Stimulated activated naive CD4-positive, alpha-beta T cell treated with Interleukin-2 at 50 U/mL for 16 hours (primary cell): ENCODE results near the gene TEPSIN.
"Not testable (repeated sequence)": the region's sequence is repeated elsewhere in the genome, so short reads cannot be mapped to it uniquely, and the experiment has no call there.

Source experiments
- DNase-seq: peaks from one replicate; lab custom pipeline; 2025; lab: John Stamatoyannopoulos, UW

TEPSIN gene

DNA sequence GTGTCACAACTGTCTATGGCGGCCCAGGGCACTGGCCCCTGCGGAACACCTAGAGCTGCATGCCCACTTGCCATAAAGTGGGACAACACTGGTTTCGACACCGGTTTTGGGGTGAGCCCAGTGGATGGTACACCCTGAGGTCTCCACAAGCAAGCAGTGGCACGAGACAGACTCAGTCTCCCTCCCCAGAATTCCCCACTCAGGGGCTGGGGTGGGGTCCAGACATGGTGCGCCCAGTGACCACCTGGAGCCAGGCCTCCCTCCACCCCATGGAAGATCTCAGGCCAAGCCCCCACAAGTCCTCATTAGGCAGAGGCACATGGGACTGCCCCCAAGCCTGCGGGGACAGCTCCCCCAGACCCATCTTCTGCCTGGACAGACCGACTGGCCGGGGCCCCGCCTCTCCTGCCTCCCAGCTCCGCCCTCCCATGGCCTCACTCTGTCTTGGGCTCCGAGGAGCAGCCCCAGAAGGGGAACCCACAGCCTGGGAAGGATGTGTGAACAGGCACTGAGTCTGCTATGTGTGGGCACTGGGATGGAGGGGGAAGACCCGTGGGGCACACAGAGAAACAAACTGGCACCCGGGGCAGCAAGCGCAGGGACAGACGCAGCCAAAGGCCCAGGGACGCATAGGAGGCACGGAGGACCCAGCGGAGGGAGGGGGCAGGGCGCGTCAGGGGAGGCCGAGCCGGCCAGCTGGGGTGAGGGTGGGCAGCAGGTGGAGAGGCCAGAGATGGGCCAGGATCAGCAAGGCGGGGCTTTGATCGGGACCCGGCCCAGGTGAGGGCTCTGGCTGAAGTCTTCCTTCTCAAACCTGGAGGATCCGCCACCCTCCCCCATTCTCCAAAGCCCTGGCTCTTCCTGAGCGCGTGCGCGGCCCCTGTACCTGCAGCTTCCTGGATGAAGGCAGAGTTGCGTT is 2.8 kb downstream of the TEPSIN start:
- DNase-seq, result no peak

GRCh38 chr17:81234940-81235821 is 3.7 kb downstream of the TEPSIN start:
- no peak for DNase-seq

GRCh38 chr17:81234506-81234855 is 4.4 kb downstream of the TEPSIN start:
- DNase-seq, result no peak

GRCh38 chr17:81233811-81234505 is 4.9 kb downstream of the TEPSIN start:
- DNase-seq, result no peak

- no peak for DNase-seq
These were observed 5.5 kb downstream of the TEPSIN start for GRCh38 chr17:81233316-81233715.

- DNase-seq, result no peak
These were observed 6.1 kb downstream of the TEPSIN start for GRCh38 chr17:81232616-81233241.

DNA sequence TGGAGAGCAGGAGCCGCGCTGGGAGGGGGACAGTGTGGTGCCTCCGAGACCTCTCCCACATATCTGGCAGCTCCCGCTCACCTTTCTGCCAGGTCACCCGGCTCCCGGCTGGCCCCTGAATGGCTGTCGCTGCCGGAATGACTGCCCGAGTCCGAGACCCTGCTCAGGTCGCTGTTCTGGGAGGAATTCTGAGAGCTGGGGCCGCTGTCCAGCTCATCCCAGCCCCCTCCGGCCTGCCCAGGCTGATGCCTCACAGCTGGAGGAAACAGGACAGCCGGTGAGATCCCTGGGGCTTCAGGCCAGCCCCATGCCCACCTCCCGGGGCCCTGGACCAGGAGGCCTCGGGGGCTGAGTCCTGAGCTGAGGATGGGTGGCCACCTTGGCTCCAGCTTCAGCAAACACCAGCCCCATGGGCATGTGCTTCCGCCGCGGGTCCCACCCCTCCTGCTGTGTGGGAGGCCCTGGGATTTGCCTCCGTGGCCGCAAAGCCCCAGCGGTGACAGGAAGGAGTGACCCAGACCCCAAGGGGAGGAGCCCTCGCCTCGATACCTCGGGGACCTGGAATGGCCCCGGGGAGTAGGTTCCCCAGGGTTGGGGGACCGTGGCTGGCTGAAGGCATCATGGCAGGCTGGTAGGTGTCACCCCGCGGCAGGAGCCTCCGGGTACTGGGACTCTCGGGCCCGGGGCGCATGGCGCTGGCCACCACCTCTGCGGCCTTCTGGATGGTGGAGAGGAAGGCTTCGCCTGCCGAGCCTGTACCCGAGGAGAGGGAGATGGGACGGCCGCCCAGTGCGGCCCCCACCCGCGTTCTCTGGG is 6.9 kb downstream of the TEPSIN start:
- DNase-seq, result no peak

GRCh38 chr17:81231121-81231645 is 7.7 kb downstream of the TEPSIN start:
- no peak for DNase-seq

DNA sequence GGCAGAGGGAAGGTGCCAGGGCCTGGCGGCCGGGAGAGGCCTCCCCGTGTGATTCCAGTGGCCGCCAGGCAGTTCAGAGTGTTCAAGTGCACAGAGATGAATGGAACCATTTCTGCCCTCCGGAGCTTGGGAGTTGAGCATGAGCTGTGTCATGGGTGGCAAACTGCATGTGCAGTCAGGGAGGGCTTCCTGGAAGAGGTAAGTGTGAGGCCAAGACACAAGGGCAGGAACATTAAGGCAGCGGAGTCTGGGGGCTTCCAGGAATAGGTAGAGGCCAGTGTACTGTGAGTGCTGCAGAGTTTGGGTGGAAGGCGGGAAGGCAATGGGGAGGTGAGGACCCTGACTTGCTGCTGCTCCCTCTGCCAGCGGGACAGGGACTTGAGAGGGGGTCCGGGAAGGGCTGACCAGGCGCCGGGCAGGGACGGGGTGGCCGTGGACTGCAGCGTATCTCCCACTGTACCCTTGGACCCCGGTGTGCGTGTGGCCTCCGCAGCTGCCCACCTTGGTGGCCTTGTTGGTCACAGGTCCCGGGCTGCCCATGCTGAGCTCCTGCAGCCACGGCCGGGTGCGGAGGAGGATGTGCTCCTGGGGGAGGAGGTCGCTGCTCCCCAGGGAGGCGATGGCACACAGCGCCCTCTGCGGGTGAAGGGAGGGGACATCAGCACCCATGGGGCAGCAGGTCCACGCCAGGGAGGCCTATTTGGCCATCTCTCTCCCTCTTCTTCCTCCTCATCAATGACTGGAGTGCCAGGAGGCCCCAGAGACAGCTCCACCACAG is 8.6 kb downstream of the TEPSIN start:
- no peak for DNase-seq

DNA sequence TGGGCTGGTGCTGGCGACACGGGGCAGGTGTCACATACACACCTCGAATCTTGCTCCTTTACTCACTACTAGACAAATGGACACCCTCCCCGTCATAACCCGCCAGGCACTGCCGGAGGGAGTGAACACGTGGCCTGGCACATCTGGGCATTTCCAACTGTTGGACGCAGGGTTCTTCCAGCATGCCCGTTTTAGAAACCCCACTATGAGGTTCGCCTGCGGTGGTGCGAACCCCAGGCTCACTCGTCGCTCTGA is 9.3 kb downstream of the TEPSIN start:
- no peak for DNase-seq

DNA sequence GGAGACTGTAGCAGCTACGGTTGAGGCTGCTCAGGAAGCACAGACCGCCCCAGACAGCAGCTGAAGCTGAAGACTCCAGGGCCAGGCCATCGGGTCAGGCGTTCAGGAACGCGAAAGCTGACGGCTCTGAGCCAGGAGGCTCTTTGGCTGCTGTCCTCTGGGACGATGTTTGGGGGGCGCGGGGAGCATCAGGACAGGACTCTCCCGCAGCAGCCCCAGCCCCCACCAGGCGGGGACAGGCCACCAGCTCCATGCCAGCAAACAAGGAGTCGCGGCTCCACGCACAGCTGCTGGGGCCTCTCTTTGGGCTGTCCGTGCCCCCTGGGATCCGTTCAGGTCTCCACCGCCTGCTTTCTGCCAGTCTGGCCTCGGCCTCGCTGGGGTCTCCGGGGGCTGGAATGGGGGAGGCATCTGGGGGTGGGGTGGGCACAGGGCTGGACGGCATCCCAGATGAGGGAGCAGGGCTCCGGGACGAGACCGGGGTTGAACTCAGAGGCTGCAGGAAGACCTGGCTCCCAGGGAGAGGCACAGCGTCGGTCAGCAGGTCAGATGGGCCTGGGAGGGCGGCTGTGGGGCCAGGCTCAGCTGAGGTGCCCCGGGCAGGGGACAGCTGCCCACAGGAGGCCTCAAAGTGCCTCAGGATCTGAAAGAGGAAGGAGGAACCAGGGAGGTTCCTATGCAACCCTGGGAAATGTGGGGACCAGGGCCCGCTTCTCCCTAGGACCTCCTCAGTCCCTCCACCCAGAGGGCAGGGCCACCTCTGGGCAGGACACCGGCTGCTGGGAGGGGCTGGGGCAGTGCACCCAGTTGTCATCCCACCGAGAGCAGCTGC is 9.8 kb downstream of the TEPSIN start:
- no peak for DNase-seq

DNA sequence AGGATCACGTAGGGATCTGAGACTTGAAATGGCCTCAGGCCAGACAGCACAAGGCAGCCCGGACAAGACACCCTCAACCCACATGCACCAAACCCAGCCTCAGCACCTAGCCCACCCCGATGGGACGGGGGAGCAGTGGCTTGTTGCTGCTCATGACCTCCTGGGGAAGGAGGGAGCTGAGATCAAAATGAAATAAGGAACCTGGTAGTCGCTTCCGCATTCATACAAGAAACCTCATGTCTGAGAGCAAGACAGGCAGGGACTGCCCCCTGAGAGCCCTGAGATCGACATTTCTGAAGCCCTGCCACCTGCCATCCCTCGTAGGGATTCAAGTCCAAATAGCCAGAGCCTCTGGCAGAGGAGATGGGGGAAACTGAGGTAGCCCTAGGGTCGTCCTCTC is 10.4 kb downstream of the TEPSIN start:
- DNase-seq, result no peak

GRCh38 chr17:81227630-81228029 is 11.2 kb downstream of the TEPSIN start:
- DNase-seq, result not testable (repeated sequence)

- no peak for DNase-seq
These were observed 15.1 kb downstream of the TEPSIN start for GRCh38 chr17:81223762-81224130.

DNA sequence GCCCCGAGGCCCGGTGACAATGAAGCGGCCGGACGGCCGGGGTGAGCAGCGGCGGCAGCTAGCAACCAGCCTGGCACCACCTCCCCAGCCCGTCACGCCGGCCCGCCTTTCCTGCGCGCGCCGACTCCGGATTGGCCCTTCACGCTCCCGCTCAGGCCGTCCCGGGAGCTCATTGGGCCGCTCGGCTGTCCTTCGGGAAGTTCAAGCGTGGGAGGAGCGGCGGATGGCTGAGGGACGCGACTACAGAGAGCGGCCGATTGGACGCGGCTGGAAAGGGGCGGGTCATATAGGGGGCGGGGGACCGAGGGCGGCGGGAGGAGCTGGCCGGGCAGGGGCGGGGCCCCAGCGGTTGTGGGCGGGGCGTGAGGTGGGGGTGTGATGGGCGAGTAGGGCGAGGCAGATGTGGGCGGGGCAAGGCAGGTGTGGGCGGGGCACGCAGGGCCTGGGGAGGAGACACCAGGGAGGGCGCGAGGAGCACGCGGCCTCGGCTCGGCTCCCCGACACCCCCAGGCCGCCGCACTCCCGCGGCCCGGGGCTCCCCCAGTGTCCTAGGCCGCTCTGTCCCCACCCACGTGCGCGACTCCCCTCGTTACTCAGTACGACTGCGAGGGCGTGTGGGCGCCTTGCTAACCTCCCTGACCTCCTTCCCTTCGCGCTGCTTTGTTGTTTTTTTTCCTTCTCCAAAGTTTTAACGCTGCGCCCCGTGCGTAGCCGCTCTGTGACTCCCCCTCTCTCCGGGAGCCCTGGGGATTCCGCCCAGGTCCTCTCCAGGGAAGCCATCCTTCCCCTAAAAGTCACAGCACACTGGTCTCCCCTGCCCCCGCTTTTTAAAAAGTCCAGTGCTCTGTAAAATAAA is 15.7 kb downstream of the TEPSIN start, which contains the start of gene CEP131:
CEP131 (minus strand) TSS at position 60 of the 856 bp plus-strand sequence. CDS start 2,909 bp downstream, outside the sequence.
- DNase-seq, result peak; percentile 99

DNA sequence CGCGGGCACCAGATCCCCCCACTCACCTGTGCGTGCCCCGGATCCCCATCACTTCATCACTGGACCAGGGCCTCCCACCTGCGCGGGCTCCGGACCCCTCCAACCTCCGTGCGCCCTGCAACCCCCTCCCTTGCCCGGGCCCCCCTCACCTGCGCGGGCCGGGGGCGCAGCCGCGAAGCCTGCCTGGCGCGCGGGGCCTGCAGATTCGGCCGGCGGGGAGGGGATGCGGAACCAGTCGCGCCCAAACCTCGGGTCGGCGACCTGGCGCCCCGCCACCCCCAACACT is 16.3 kb downstream of the TEPSIN start:
- no peak for DNase-seq

DNA sequence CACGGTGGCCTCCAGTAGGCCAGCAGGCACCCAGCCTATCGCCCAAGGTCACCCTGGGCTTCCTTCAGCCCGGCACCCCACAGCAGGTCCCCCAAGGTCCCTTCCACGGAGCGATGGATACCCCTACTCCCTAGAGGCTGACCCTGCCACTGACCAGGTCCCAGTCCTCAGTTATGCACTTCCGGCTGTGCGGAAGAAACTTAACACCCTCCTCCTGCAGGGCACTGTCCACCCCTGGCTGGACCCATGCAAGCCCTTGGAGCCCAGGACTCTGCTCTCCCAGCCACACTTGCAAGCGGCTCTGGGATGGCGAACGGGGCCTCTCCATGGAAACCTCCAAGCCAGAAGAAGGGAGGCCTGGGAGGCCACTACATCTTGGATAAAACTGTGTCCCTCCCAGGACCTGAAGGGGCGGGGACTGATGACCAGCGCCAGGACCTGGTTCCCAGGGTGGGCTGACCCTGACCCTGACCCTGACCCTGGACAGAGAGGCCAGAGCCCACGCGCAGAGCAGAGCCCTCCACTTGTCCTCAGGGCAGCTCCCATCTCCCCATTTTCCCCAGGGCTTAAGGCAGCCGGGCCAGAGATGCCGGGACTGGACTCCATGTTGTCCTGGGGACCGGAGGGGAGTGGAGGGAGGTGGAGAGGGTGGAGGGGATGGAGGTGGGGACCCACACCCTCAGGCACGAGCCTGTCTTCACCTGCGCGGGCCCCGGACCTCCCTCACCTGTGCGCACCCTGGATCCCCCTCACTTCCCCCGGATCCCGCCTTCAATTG is 16.8 kb downstream of the TEPSIN start:
- DNase-seq, result no peak

GRCh38 chr17:81221371-81221841 is 17.4 kb downstream of the TEPSIN start:
- DNase-seq, result no peak
